ENCODE results near the gene UNG. TPM values are rescaled to one million over a fixed set of nuclear protein-coding genes. Genes with fewer than 3 reads are reported as not detected.

UNG gene
- total and polyA plus RNA-seq, 9 of the 15 experiments (the other 6 are each of a cell fraction or from before 2014, with no cell fraction given): 8.4 to 59.8 (median 41.0) TPM

GRCh38 chr12:109092497-109093021, 4.8 kb upstream of the UNG start:
- FAIRE-seq (peak; percentile 32), ATAC-seq (peak; percentile 7; the same call in 2 of the 3 replicates), DNase-seq (ENCODE audit: extremely low read depth in 1 of 4, low spot score in 3 of 4) (peak in 1 of 4 experiments; percentile 47)
- H3K36me3 ChIP-seq (ENCODE audit: control insufficient read depth, insufficient read depth, low read length): peaks cover 42% of the 10 kb centered on the region
- WGBS (ENCODE audit: insufficient coverage, low coverage, missing lambda C conversion rate): 3% methylated on average over 5 of the region's 6 CpGs
- H3K9ac ChIP-seq (ENCODE audit: insufficient read depth in 1 of 2, low read depth in 2 of 2, low read length in 2 of 2): peak overlapping the region; percentile 77 to 94
- no peaks in the 10 kb centered on the region for H3K27me3 ChIP-seq (ENCODE audit: control insufficient read depth in 2 of 2, insufficient read depth in 2 of 2, low read length in 2 of 2)
- POLR2A ChIA-PET: interaction anchor here (0.9 to 1.0 kb wide), 2 partner anchors 267 to 439 kb away, joined by 3 to 5 read pairs; no protein-coding TSS in a partner anchor
- CTCF ChIA-PET (ENCODE audit: low intra/inter-chr PET ratio): interaction anchor here (1.2 to 1.5 kb wide), 4 partner anchors 428 to 529 kb away, joined by 3 to 8 read pairs (median 5); no protein-coding TSS in a partner anchor
- peak overlapping the region; percentile 94 for H3K4me2 ChIP-seq (ENCODE audit: insufficient read depth, low read length)
- intact Hi-C loops (cut with micrococcal nuclease): loop anchor here (1.0 to 10.0 kb wide), 6 partner anchors 78 to 530 kb away; partner anchors contain the start of gene ISCU
- H3K27ac ChIP-seq (ENCODE audit: extremely low read depth, low read depth, low read length): peak overlapping the region; percentile 75
- no TSS peak for BruUV-seq (replicated peaks)
- peaks cover 6 to 35% of the 10 kb centered on the region in 2 experiments; a peak in 4 of 5 replicates for H3K4me1 ChIP-seq (replicated peaks in 1 of 2; ENCODE audit: control insufficient read depth in 2 of 2, insufficient read depth in 2 of 2, low read length in 2 of 2)
- peaks cover 3% of the 10 kb centered on the region for H3K9me1 ChIP-seq (ENCODE audit: control insufficient read depth, insufficient read depth, low read length)
- H2AFZ ChIP-seq (ENCODE audit: low read depth, low read length): peak overlapping the region; percentile 96
- no peaks in the 10 kb centered on the region for H3K9me3 ChIP-seq (replicated peaks; ENCODE audit: control insufficient read depth, insufficient read depth, low read depth, low read length)
- in situ Hi-C loops (cut with MboI): loop anchor here (5.0 to 10.0 kb wide), 2 partner anchors 428 to 530 kb away; partner anchors contain the start of genes ISCU and SART3
- H3K79me2 ChIP-seq (ENCODE audit: control insufficient read depth, insufficient read depth, low read length): peaks cover 29% of the 10 kb centered on the region
- peak overlapping the region; percentile 47 for H3K4me3 ChIP-seq
- no peaks in the 10 kb centered on the region for H4K20me1 ChIP-seq (replicated peaks; ENCODE audit: control insufficient read depth, insufficient read depth, low read length)
- TF ChIP-seq RBM39 (optimal IDR thresholded peaks at IDR 0.05; ENCODE audit: low read depth, low read length) (peak; percentile 4), SNIP1 (IDR thresholded peaks at IDR 0.05; ENCODE audit: low read depth) (no peak), ZNF583 (CRISPR knock-in tag; IDR thresholded peaks at IDR 0.05) (no peak), MAFG (tag; conservative IDR thresholded peaks at IDR 0.05) (no peak), ZNF57 (CRISPR knock-in tag; IDR thresholded peaks at IDR 0.05) (no peak), RFX7 (CRISPR knock-in tag; IDR thresholded peaks at IDR 0.05) (no peak), NR1H2 (CRISPR knock-in tag; IDR thresholded peaks at IDR 0.05) (no peak), CAMTA2 (CRISPR knock-in tag; conservative IDR thresholded peaks at IDR 0.05) (no peak), SRSF7 (optimal IDR thresholded peaks at IDR 0.05; ENCODE audit: low read depth, low read length) (no peak), MYC (IDR thresholded peaks at IDR 0.05; ENCODE audit: low read depth, low read length) (no peak), MYC (CRISPR knock-in tag; IDR thresholded peaks at IDR 0.05; ENCODE audit: borderline replicate concordance, low read depth) (no peak), TARDBP (IDR thresholded peaks at IDR 0.05) (no peak), HLTF (IDR thresholded peaks at IDR 0.05) (no peak), FOXP1 (CRISPR knock-in tag; IDR thresholded peaks at IDR 0.05) (no peak), SNRNP70 (optimal IDR thresholded peaks at IDR 0.05; ENCODE audit: low read depth, low read length) (no peak), ZNF224 (CRISPR knock-in tag; IDR thresholded peaks at IDR 0.05) (no peak), STAG1 (CRISPR knock-in tag; IDR thresholded peaks at IDR 0.05; ENCODE audit: borderline replicate concordance) (no peak), PTBP1 (IDR thresholded peaks at IDR 0.05; ENCODE audit: low read depth, low read length) (0 out of 2 replicates have a peak, but pooled peaks have one; percentile 37), ZNF589 (CRISPR knock-in tag; IDR thresholded peaks at IDR 0.05; ENCODE audit: low read depth) (no peak)
- TF ChIP-seq, protein P1, sequence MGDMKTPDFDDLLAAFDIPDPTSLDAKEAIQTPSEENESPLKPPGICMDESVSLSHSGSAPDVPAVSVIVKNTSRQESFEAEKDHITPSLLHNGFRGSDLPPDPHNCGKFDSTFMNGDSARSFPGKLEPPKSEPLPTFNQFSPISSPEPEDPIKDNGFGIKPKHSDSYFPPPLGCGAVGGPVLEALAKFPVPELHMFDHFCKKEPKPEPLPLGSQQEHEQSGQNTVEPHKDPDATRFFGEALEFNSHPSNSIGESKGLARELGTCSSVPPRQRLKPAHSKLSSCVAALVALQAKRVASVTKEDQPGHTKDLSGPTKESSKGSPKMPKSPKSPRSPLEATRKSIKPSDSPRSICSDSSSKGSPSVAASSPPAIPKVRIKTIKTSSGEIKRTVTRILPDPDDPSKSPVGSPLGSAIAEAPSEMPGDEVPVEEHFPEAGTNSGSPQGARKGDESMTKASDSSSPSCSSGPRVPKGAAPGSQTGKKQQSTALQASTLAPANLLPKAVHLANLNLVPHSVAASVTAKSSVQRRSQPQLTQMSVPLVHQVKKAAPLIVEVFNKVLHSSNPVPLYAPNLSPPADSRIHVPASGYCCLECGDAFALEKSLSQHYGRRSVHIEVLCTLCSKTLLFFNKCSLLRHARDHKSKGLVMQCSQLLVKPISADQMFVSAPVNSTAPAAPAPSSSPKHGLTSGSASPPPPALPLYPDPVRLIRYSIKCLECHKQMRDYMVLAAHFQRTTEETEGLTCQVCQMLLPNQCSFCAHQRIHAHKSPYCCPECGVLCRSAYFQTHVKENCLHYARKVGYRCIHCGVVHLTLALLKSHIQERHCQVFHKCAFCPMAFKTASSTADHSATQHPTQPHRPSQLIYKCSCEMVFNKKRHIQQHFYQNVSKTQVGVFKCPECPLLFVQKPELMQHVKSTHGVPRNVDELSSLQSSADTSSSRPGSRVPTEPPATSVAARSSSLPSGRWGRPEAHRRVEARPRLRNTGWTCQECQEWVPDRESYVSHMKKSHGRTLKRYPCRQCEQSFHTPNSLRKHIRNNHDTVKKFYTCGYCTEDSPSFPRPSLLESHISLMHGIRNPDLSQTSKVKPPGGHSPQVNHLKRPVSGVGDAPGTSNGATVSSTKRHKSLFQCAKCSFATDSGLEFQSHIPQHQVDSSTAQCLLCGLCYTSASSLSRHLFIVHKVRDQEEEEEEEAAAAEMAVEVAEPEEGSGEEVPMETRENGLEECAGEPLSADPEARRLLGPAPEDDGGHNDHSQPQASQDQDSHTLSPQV (IDR thresholded peaks at IDR 0.05): no peak

All from K562 (cell line).